ENCODE data around the gene USE1.

DNA sequence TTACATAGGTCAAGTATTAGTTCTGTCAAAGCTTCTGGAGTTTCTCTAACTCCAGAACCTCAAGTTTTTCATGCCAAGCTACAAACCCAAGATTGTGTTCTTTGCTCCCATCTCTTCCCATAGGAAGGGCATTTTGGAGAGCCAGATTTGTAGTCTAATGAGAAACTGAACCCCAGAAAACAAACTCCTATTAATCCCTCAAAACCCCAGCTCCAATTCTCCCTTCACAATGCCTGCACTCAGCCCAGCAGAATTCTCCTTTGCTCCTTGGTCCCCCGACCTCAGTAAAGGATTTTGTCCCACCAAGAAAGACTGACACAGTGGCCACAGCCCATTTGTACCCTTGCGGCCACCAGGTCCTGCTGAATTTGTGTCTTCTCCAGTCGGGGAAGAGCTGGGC is 41.0 kb downstream of the USE1 start:
- TF ChIP-seq, protein P1, sequence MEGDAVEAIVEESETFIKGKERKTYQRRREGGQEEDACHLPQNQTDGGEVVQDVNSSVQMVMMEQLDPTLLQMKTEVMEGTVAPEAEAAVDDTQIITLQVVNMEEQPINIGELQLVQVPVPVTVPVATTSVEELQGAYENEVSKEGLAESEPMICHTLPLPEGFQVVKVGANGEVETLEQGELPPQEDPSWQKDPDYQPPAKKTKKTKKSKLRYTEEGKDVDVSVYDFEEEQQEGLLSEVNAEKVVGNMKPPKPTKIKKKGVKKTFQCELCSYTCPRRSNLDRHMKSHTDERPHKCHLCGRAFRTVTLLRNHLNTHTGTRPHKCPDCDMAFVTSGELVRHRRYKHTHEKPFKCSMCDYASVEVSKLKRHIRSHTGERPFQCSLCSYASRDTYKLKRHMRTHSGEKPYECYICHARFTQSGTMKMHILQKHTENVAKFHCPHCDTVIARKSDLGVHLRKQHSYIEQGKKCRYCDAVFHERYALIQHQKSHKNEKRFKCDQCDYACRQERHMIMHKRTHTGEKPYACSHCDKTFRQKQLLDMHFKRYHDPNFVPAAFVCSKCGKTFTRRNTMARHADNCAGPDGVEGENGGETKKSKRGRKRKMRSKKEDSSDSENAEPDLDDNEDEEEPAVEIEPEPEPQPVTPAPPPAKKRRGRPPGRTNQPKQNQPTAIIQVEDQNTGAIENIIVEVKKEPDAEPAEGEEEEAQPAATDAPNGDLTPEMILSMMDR (conservative IDR thresholded peaks at IDR 0.05; ENCODE audit: low read length) = no peak
- TF ChIP-seq EZH2phosphoT487 (IDR thresholded peaks at IDR 0.05; ENCODE audit: borderline replicate concordance) = no peak
